ENCODE data around the gene KISS1.

KISS1 gene

GRCh38 chr1:204157962-204158361, 38.3 kb downstream of the KISS1 start:
- no peak for DNase-seq (ENCODE audit: low read depth, low spot score)

GRCh38 chr1:204155881-204156280, 40.4 kb downstream of the KISS1 start:
- DNase-seq (ENCODE audit: low read depth, low spot score), result no peak

DNA sequence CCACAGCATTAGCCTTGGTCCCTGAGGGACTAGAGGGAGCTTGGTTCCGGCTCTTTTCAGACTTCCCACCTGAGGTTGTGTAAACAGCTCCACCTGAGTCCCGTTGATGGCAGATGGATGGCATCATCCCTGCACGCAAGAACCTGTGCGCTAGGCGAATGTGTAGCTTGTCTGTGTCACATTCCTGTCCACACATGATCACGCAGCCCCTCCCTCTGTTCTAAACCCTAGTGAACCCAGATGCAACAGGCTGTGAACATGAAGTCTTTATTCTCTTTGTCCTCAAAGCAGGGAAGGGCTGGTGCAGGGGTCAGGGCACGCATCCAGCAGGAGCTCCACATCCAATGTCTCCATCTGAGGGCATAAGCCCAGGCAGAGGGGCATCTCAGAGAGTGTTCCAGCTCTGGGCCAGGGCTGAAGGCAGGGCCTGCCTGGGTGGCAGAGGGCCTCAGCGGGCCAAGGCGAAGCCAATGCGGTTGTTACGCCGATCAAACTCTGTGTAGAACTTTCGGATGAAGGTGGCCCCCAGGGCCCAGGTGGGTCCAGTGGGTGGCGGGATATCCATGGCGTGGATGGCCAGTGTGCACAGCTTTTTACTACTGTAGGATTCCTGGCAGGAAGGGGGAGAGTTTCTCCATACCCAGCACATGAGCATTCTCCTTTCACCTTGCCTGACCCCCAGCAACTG, 41.6 kb downstream of the KISS1 start:
- no peak for DNase-seq (ENCODE audit: low read depth, low spot score)

DNA sequence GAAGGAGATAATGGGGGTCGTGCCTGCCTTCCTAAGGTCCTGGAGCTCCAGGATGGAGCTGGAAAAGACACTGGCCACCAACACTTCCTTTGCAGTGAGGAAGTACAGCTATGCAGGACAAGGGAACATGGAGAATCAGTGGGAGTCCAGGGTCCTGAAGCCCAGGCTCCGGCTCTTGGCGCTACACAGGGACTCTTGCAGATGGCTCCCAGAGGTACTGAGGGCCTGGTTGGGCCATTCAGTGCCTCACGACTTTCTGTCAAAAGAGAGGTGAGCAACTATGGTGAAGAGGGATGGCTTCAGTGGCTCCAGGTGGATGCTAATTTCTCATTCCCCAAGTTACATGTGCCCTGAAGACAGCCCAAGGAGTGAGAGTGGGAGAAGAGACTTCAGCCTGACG, 42.6 kb downstream of the KISS1 start:
- no peak for DNase-seq (ENCODE audit: low read depth, low spot score)

GRCh38 chr1:204152310-204153044, 43.8 kb downstream of the KISS1 start:
- no peak for DNase-seq (ENCODE audit: low read depth, low spot score)

- no peak for DNase-seq (ENCODE audit: low read depth, low spot score)
These were observed 44.6 kb downstream of the KISS1 start, which contains the start of gene ETNK2 for GRCh38 chr1:204151552-204152309. Gene ETNK2 (minus strand): TSS chr1:204152044. CDS start chr1:204151852, 192 bp downstream.

GRCh38 chr1:204150702-204151551, 45.4 kb downstream of the KISS1 start:
- DNase-seq (ENCODE audit: low read depth, low spot score), result no peak

DNA sequence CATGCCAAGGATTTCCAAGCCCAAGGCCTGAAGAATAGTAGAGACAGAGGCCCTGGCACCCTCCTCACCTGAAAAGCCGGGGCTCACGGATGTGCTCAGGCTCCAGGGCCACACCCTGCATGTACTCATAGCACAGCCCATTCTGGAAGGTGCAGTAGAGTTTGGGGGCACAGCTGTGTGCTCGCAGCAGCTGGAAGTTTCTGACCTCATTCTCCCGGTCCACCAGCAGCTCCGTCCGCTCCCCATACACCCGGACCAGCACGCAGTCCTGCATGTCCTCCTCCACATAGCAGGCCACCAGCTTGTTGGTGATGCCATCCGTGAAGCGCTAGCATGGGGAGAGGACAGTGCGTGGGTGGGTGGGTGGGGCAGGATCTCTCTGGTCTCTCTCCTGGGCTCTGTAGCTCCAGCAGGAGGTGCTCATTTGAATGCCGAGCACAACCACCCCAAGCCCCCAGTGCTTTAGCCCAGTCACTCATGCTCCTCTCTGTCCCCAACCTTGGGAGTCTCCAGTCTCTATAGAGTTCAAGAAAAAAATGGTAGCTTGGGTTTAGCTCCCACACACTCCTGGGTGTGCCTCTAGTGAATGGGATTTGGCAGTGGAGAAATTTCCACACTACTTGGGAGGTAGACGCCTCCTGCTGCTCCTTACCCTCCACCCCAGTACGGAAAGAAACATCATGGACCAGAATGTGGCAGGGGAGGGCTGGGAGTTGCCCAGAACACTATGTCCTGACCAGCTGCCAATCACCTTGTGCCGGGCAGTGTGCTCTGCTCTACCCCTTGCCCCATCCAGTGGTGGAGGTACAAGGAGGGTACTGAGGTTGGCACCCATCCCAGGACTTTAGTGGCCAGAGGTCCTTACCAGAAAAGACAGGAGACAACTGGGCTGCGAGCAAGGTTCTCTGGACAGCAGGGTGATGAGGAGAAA, 46.4 kb downstream of the KISS1 start:
- DNase-seq (ENCODE audit: low read depth, low spot score), result no peak

- no peak for DNase-seq (ENCODE audit: low read depth, low spot score)
These were observed 47.2 kb downstream of the KISS1 start for GRCh38 chr1:204149107-204149506.

DNA sequence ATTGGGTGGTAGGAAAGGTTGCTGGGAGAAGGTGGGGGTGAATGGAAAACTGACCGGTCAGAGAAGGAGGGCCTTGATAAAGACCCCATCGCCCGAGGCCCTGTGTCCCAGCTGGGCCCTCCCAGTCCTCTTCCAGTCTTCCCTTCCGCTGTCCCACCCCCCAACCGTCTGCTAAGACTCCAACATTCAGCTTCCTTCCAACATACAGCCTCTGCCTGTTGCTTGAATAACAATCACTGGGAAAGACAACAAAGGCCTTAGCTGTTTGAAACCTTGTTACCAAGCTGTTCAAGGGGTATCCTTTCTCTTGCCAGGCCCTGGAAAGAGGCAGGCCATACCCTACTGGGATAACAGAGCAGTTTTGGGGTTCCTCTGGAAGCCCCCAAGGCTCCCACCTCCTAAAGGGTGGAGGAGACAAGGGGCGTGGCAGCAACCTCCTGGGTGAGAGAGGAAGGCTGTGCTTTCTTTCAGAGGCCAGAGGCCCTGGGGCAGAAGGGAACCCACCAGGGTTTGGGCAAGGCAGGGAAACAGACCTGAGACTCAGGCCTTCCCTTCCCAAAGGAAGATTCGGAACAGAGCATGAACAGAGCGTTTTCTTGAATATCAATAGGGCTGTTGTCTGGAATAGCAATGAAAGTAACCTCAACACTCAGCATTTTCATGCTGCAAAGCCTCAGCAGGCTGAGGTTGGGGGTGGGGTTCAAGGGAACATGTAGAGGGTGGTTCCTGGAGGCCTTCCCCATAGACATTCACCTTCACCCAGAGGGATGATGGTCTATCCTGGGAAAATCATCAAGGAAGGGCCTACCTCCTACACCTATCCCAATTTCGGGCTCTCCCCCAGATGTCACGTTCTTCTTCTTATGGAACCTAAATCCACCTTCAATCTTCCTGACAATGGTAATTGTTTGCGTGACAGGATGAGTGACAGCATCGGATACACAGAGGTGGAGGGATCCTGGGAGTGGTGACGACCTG, 48.6 kb downstream of the KISS1 start:
- no peak for DNase-seq (ENCODE audit: low read depth, low spot score)

DNA sequence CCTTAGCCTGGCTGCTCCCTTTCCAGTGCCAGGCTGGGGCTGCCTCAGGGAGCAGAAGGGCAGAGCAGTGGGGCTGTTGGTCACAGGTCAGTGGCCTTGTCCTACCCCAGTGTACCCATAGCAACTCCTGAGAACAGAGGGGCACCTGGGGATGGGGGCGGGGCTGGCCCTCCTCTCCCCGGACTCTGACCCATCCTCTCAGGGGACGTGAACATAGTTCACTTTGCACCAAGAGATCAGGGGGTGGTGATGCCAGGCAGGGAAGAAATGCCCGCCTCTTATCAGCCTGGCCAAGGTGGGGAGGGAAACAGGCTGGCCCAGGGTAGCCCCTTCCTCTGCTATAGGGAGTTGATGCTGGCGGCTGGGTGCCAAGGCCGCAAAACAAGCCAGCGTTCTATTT, 49.3 kb downstream of the KISS1 start:
- no peak for DNase-seq (ENCODE audit: low read depth, low spot score)

DNA sequence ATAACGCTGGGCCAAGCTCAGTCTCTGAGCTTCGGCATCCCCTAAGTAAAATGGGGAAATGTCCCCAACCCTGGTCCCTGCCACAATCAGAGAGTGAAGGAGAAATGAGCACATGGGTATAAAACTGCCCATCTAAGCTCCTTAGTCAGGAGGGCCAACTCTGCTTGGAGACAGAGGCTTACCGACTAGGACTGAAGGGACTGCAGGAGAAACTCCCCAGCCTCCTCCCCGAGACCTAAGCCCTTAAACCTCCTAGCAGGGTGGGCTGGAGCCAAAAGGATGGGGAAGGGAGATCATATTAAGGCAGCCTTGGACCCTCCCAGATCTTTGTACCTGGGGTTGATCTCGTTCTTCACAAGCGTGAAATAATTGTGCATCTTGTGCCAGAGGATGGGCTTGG, 50.0 kb downstream of the KISS1 start:
- DNase-seq (ENCODE audit: low read depth, low spot score), result no peak

DNA sequence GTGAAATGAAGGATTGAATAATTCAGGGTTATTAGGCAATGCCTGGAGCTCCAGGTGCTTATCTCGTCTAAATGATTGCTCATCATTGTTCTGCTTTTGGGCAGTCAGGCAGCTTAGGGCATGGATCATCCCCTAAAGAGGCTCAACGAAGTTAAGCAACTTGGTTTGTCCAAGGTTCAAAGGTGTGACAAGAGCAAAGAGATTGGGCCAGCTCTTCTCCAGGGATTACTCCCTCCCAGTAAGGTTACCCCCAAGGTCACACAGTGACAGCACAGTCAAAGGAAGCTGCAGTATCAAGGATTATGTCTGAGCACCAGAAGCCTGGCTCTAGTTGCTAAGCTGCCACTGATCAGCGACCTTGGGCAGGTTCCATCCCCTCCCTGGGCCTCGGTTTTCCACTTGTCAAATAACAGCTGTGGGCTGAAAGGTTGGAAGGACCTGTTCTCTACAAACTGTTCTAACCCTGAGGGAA, 51.2 kb downstream of the KISS1 start:
- no peak for DNase-seq (ENCODE audit: low read depth, low spot score)

- no peak for DNase-seq (ENCODE audit: low read depth, low spot score)
These were observed 52.8 kb downstream of the KISS1 start for GRCh38 chr1:204143276-204144041.

DNA sequence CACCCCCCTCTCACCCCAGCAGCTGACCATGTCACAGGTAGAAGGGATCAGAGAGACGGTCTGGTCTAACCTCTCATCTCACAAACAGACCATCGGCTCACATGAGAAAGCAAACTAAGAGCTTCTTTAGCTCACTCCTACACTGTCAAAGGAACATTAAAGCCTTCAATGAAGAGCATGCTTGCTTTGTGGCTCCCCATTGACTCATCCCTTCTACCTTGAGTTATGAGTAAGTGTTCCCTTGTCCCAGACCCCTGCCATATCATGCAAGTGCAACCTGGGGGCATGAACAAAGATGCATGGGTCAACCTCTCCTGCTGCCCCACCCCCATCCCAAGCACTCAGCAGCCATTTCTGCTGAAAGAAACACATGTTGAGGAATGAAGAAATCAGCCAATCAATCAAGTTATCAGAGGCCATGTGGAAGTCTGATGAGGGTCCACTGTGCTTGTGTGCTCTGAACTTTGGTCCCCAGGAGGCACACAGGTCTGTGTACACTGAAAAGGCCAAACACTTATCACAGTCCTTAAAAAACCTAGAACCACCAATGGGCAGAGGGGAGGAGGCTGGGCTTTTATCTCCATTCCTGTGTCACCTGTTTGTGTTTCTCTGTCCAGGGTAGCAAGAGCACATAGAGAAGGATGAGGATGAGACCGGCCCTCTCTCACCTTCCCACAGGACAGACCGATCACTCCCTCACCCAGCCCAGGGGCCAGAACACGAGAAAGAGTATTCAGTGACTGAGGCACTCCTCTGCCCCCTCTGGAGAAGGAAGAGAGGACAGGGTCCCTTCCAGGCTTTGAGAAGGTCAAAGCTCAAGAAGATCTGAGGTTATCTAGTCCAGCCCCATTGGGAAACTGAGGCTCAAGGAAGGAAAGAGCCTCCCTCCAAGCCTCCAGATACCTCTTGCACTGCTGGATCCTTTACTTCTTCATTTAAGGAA, 54.0 kb downstream of the KISS1 start:
- DNase-seq (ENCODE audit: low read depth, low spot score), result no peak

- no peak for DNase-seq (ENCODE audit: low read depth, low spot score)
These were observed 55.2 kb downstream of the KISS1 start for GRCh38 chr1:204141131-204141530.

Measured in brain pericyte (primary cell).